Transverse colon (tissue), 4 donors: ENCODE results near the gene PRKCE.
"Not testable (repeated sequence)": the region's sequence is repeated elsewhere in the genome, so short reads cannot be mapped to it uniquely, and the experiment has no call there.

ENCODE experiments used
- CTCF ChIP-seq, 5 experiments: fragments of 200-600 bp in 3 of 5; fragments of 450-650 bp in 2 of 5; sonication (generic) in 3 of 5; IDR thresholded peaks; 1 replicate in 2 of 5; 2 replicates in 3 of 5; pipeline ENCODE4 v1.5.1; 2016 to 2017; ENCODE audit warnings: antibody characterized with exemption in 5 of 5, inconsistent platforms in 3 of 5, mild to moderate bottlenecking in 2 of 5, moderate library complexity in 1 of 5
- POLR2A ChIP-seq: fragments of 450-650 bp; IDR thresholded peaks from one replicate; pipeline ENCODE4 v1.6.1; 2016; ENCODE audit warnings: antibody characterized with exemption, mild to moderate bottlenecking, moderate library complexity
- POLR2AphosphoS5 ChIP-seq, 3 donors: sonication (generic); formaldehyde crosslinking; IDR thresholded peaks; one replicate each; pipeline ENCODE4 v1.6.1; 2016; ENCODE audit warnings: antibody characterized with exemption in 3 of 3

DNA sequence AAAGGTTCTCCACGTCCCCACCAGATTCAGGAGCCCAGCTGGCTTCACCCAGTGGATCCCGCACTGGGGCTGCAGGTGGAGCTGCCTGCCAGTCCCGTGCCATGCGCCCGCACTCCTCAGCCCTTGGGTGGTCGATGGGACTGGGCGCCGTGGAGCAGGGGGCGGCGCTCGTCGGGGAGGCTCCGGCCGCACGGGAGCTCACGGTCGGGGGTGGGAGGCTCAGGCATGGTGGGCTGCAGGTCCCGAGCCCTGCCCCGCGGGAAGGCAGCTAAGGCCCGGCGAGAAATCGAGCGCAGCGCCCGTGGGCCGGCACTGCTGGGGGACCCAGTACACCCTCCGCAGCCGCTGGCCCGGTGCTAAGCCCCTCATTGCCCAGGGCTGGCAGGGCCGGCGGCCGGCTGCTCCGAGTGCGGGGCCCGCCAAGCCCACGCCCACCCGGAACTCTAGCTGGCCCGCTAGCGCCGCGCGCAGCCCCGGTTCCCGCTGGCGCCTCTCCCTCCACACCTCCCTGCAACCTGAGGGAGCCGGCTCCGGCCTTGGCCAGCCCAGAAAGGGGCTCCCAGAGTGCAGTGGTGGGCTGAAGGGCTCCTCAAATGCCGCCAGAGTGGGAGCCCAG, 266.2 kb downstream of the PRKCE start:
- TF ChIP-seq CTCF (IDR thresholded peaks at IDR 0.05); POLR2A; POLR2AphosphoS5 (IDR thresholded peaks at IDR 0.05): not testable (repeated sequence)
